BE2C (cell line): Measurements from ENCODE around the gene PTK7. TPM values are rescaled to one million over a fixed set of nuclear protein-coding genes. Genes with fewer than 3 reads are reported as not detected.

Experiments used
- DNase-seq: peaks from one replicate; pipeline ENCODE4 v3.0.0-alpha.2; 2020
- H3K27me3 ChIP-seq: fragments of 250-450 bp; sonication (Bioruptor Pico); 2 replicates; pipeline ENCODE4 v1.5.1; 2020; ENCODE audit warnings: mild to moderate bottlenecking
- H3K36me3 ChIP-seq: fragments of 250-450 bp; sonication (Bioruptor Pico); 2 replicates; pipeline ENCODE4 v1.5.1; 2020; ENCODE audit warnings: mild to moderate bottlenecking
- H3K4me1 ChIP-seq: fragments of 250-450 bp; sonication (Bioruptor Pico); 2 replicates; pipeline ENCODE4 v1.5.1; 2020
- H3K4me3 ChIP-seq: 2 replicates; pipeline ENCODE4 v1.5.1; 2011; ENCODE audit warnings: low read depth, low read length
- H3K9me3 ChIP-seq: fragments of 250-450 bp; sonication (Bioruptor Pico); 2 replicates; pipeline ENCODE4 v1.5.1; 2020
- polyA plus RNA-seq: library from polyadenylated mRNA; unstranded; fragments of >200 nt; gene quantifications from one replicate; pipeline ENCODE4 v1.2.1, GENCODE V29; 2012; ENCODE audit warnings: low read depth, missing spikeins; ENCODE audit not compliant: insufficient read length, insufficient read depth
- TF ChIP-seq, protein P1 (sequence below): IDR thresholded peaks from 2 replicates; pipeline ENCODE4 v1.5.1; 2012; ENCODE audit warnings: mild to moderate bottlenecking, low read depth, low read length

The PTK7 gene
- 147 TPM for polyA plus RNA-seq

DNA sequence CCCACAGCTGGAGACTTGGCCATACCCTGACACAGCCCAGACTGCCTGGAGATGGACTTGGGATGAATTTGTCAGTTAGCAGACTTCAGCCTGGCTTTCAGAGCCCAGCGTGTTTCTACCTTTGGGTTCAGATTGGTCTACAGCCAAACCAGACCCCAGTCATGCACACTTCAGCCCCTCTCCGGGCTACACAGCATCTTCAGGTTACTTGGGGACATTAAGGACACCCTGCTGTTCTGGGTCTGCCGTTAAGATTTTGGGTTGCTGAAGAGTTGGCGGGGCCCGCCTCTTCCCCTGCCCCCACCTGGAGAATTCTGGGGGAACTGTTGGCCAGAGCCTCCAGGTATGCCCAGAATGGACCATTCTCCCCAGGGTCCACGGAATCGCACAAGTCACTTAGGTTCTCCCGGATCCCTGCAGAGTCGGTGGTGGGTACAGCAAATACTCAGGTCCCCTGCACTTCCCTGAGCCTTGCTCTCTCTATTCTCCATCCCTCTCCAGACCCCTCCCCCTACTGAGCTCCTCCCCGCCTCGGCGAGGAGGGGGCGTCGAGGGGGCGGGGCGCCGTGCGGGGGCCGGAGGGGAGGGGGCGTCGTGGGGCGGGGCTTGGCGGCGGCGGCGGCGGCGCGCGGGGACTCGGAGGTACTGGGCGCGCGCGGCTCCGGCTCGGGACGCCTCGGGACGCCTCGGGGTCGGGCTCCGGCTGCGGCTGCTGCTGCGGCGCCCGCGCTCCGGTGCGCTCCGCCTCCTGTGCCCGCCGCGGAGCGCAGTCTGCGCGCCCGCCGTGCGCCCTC, at the start of gene PTK7:
TSS of gene PTK7 (plus strand) at position 645 of the 794 bp plus-strand sequence. CDS start 175 bp downstream, outside the sequence.
- H3K36me3 ChIP-seq = peaks cover 7% of the 10 kb centered on the region; the same call in 1 of the 2 replicates
- peak within 1 kb of the TSS; percentile 97 for H3K4me3 ChIP-seq
- H3K9me3 ChIP-seq = no peaks in the 10 kb centered on the region
- TF ChIP-seq, protein P1, sequence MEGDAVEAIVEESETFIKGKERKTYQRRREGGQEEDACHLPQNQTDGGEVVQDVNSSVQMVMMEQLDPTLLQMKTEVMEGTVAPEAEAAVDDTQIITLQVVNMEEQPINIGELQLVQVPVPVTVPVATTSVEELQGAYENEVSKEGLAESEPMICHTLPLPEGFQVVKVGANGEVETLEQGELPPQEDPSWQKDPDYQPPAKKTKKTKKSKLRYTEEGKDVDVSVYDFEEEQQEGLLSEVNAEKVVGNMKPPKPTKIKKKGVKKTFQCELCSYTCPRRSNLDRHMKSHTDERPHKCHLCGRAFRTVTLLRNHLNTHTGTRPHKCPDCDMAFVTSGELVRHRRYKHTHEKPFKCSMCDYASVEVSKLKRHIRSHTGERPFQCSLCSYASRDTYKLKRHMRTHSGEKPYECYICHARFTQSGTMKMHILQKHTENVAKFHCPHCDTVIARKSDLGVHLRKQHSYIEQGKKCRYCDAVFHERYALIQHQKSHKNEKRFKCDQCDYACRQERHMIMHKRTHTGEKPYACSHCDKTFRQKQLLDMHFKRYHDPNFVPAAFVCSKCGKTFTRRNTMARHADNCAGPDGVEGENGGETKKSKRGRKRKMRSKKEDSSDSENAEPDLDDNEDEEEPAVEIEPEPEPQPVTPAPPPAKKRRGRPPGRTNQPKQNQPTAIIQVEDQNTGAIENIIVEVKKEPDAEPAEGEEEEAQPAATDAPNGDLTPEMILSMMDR = no peak
- no peaks in the 10 kb centered on the region for H3K27me3 ChIP-seq
- DNase-seq = peak; percentile 91
- peaks cover 12% of the 10 kb centered on the region for H3K4me1 ChIP-seq

DNA sequence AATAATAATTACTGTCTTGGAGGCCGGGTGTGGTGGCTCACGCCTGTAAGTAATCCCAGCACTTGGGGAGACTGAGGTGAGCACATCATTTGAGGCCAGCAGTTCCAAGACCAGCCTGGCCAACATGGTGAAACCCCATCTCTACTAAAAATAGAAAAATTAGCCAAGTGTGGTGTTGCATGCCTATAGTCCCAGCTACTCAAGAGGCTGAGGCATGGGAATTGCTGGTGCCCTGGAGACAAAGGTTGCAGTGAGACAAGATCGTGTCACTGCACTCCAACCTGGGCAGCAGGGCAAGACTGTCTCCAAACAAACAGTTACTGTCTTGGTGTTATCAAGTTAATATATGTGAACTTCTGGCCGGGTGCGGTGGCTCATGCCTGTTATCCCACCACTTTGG, 49.7 kb upstream of the PTK7 start:
- no peaks in the 10 kb centered on the region for H3K4me1 ChIP-seq
- DNase-seq = no peak
- H3K9me3 ChIP-seq = no peaks in the 10 kb centered on the region
- peaks cover 60% of the 10 kb centered on the region for H3K36me3 ChIP-seq
- TF ChIP-seq, protein P1 = no peak
- no peaks in the 10 kb centered on the region for H3K27me3 ChIP-seq
- H3K4me3 ChIP-seq = no peak overlapping the region

DNA sequence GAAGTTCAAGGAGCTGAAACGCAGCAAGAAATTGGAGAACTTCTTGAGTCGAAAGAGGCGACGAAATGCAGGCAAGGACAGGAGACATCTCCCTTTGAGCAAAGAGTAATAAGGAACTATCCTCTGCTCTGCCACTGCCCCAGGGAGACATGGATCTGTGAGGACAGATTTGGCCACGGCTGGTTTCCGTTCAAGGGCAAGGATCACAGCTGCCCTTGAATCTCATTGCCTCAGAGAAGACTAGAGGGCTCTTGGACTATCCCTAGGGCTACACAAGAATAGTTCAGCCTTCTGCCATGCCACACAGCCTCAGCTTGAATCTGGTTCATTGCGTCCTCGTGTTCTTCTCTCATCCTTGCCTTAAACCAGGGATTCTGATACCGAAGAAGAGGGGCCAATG, 47.0 kb upstream of the PTK7 start:
- Histone ChIP-seq H3K4me1 (no peaks in the 10 kb centered on the region), H3K27me3 (no peaks in the 10 kb centered on the region), H3K36me3 (peaks cover 64% of the 10 kb centered on the region), H3K9me3 (no peaks in the 10 kb centered on the region), H3K4me3 (no peak overlapping the region)
- TF ChIP-seq, protein P1 = no peak
- no peak for DNase-seq

DNA sequence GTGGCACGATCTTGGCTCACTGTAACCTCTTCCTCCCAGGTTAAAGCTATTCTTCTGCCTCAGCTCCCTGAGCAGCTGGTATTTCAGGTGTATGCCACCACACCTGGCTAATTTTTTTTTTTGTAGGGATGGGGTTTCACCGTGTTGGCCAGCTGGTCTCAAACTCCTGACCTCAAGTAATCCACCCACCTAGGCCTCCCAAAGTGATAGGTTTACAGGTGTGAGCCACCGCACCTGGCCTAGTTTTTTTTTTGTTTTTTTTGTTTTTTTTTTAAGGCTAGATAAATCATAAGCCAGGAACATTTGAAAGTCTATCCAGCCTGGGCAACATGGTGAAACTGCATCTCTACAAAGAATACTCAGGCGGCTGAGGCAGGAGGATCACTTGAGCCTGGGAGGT, 43.8 kb upstream of the PTK7 start:
- no peaks in the 10 kb centered on the region for H3K9me3 ChIP-seq
- no peak for DNase-seq
- no peaks in the 10 kb centered on the region for H3K27me3 ChIP-seq
- TF ChIP-seq, protein P1 = no peak
- H3K36me3 ChIP-seq = peaks cover 47% of the 10 kb centered on the region
- H3K4me3 ChIP-seq = no peak overlapping the region
- no peaks in the 10 kb centered on the region for H3K4me1 ChIP-seq

DNA sequence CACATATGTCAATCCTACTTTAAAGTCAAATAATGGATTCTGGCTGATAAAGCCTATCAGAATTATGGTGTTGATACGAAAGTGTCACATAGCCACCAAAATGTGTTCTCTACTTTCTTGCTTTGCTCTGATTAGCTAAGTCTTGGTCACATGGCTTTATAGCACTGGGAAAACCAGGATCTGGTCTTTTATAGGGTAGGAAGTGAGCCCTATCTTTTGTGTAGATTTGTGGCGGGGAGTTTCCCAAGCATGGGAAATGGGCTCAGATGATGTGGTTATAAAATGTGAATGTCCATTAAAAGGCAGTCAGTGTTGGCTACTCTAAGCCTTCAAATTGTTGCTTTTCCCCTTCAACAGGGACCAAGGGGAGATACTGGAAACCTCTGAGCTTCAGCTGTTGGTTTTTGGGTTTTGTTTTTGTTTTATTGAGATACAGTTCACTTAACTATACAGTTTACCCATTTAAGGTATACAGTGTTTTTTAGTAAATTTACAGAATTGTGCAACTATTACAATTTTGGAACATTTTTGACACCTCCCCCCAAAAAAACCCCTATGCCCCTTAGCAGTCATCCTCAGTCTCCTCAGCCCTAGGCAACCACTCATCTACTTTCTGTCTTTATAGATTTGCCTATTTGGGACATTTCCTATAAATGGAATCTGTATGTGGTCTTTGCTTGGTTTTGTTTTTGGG, 42.5 kb upstream of the PTK7 start:
- Histone ChIP-seq H3K27me3 (no peaks in the 10 kb centered on the region), H3K9me3 (no peaks in the 10 kb centered on the region), H3K36me3 (peaks cover 35% of the 10 kb centered on the region), H3K4me3 (no peak overlapping the region), H3K4me1 (no peaks in the 10 kb centered on the region)
- no peak for DNase-seq
- TF ChIP-seq, protein P1 = no peak

DNA sequence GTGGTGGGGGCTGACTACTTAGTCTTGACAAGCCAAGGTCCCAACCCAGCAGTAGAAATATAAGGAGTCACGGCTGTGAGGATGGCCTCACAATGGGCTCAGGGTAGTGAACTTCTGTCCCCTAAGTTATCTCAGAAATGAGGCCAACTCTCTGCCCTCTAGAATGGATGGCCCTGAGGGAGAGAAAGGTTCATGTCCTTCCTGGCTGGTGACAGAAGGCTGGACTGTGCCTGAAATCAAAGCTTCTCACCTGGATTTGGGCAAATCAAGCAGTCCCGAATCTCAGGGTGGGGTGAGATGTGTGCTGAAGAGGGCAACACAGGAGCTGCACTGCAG, 42.0 kb upstream of the PTK7 start:
- DNase-seq = no peak
- H3K4me3 ChIP-seq = no peak overlapping the region
- H3K9me3 ChIP-seq = no peaks in the 10 kb centered on the region
- H3K27me3 ChIP-seq = no peaks in the 10 kb centered on the region
- peaks cover 30% of the 10 kb centered on the region for H3K36me3 ChIP-seq
- no peaks in the 10 kb centered on the region for H3K4me1 ChIP-seq
- TF ChIP-seq, protein P1 = no peak
